Measurements from ENCODE around the gene FKBP5. TPM values are rescaled to one million over a fixed set of nuclear protein-coding genes. Genes with fewer than 3 reads are reported as not detected.

Gene FKBP5
- total and polyA plus RNA-seq, 9 of the 15 experiments (the other 6 are each of a cell fraction or from before 2014, with no cell fraction given) = 32.7 to 151 (median 75.0) TPM

- no peak for TF ChIP-seq NFE2 (IDR thresholded peaks at IDR 0.05; ENCODE audit: low read depth)
- TF ChIP-seq ZNF212 (CRISPR knock-in tag; IDR thresholded peaks at IDR 0.05) = no peak
Observed at GRCh38 chr6:35594503-35595186, 94.1 kb downstream of the FKBP5 start (continued).

GRCh38 chr6:35592178-35592577 is 96.5 kb downstream of the FKBP5 start:
- POLR2A ChIA-PET = interaction anchor here (0.7 to 1.0 kb wide), 3 partner anchors 14 to 145 kb away, joined by 3 read pairs; partner anchors contain the start of gene ARMC12
- Histone ChIP-seq H3K9ac (ENCODE audit: insufficient read depth in 1 of 2, low read depth in 2 of 2, low read length in 2 of 2) (no peak overlapping the region), H4K20me1 (replicated peaks; ENCODE audit: control insufficient read depth, insufficient read depth, low read length) (no peaks in the 10 kb centered on the region), H3K4me1 (replicated peaks in 1 of 2; ENCODE audit: control insufficient read depth in 2 of 2, insufficient read depth in 2 of 2, low read length in 2 of 2) (no peaks in the 10 kb centered on the region), H3K36me3 (ENCODE audit: control insufficient read depth, insufficient read depth, low read length) (peaks cover 88% of the 10 kb centered on the region), H3K27ac (ENCODE audit: extremely low read depth, low read depth, low read length) (no peak overlapping the region), H3K79me2 (ENCODE audit: control insufficient read depth, insufficient read depth, low read length) (no peaks in the 10 kb centered on the region), H3K27me3 (ENCODE audit: control insufficient read depth in 2 of 2, insufficient read depth in 2 of 2, low read length in 2 of 2) (no peaks in the 10 kb centered on the region), H3K9me1 (ENCODE audit: control insufficient read depth, insufficient read depth, low read length) (no peaks in the 10 kb centered on the region), H3K4me3 (no peak overlapping the region), H2AFZ (ENCODE audit: low read depth, low read length) (no peak overlapping the region), H3K9me3 (replicated peaks; ENCODE audit: control insufficient read depth, insufficient read depth, low read depth, low read length) (no peaks in the 10 kb centered on the region), H3K4me2 (ENCODE audit: insufficient read depth, low read length) (no peak overlapping the region)
- in situ Hi-C loops (cut with MboI) = no loop called here
- CTCF ChIA-PET (ENCODE audit: low intra/inter-chr PET ratio) = no interaction called here
- TF ChIP-seq MAFG (tag; conservative IDR thresholded peaks at IDR 0.05) (peak; percentile 21; the same call in 1 of the 2 replicates), MEF2D (tag; conservative IDR thresholded peaks at IDR 0.05; ENCODE audit: low read depth) (no peak), C11orf30 (IDR thresholded peaks at IDR 0.05; ENCODE audit: low read depth) (peak; percentile 46), NFE2 (IDR thresholded peaks at IDR 0.05; ENCODE audit: low read depth) (peak; percentile 51)
- no peak for ATAC-seq
- no peak for DNase-seq (ENCODE audit: extremely low read depth in 1 of 4, low spot score in 3 of 4)
- intact Hi-C loops (cut with micrococcal nuclease) = no loop called here
- no peak for FAIRE-seq
- 79% methylated on average over 3 of the region's 3 CpGs for WGBS (ENCODE audit: insufficient coverage, low coverage, missing lambda C conversion rate)
- no TSS peak for BruUV-seq (replicated peaks)
